DMS 273 (cell line): ENCODE measurements around the gene WDR5.
A peak's percentile ranks its signal among the peaks of the same experiment; 100 is the strongest.

ENCODE experiments used
- DNase-seq: peaks from one replicate; lab custom pipeline; 2025; ENCODE audit not compliant: unreplicated experiment; lab: John Stamatoyannopoulos, UW

The WDR5 gene

DNA sequence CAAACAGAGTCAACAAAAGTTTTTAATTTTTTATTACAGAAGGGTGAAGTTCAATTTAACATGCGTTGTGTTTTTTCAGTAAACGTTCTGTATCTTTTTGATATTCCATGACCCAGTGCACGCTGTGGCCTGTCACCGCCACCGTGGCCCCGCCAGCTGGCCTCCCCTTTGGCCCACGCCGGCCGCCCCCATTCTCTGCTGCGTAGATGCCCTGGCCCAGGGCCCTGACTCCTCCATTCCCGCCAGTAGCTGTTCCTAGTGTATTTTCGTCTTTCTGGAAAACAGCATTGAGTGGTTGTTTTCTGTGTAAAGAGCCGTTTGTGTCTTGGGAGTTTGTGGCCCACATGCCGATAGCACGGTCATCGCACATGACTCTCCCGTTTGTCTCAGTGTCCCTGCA is 22.4 kb downstream of the WDR5 start:
- no peak for DNase-seq

DNA sequence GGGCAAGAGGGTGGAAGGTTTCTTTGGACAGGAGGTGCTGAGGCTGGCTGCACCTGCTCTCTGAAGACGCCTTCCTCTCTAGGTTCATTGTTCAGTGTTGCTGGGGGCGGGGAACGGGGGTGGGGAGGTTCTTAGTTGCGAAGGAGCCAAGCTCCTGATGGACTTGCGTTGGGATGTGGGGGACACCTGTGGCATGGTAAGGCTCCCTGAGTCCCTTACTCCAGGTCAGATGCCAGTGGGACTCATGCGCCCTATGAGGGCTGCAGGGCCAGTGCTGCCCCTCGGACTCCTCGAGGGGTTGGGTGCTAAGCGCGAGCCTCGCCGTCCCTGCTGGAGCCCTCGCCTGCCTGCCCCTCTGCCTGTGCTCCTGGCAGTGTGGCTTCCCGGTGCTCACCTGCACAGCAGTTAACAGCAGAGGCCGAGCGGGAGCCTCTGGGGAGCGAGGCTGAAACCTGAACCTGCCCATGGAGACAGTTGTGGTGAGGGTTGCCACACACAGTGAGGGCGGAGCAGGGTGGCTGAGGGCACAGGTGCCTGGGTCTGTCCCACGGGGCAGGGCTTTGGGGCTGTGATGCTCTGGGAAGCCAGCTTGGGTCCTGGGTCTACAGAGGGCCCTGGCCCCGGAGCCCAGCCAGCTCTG is 23.0 kb downstream of the WDR5 start:
- DNase-seq, result no peak

DNA sequence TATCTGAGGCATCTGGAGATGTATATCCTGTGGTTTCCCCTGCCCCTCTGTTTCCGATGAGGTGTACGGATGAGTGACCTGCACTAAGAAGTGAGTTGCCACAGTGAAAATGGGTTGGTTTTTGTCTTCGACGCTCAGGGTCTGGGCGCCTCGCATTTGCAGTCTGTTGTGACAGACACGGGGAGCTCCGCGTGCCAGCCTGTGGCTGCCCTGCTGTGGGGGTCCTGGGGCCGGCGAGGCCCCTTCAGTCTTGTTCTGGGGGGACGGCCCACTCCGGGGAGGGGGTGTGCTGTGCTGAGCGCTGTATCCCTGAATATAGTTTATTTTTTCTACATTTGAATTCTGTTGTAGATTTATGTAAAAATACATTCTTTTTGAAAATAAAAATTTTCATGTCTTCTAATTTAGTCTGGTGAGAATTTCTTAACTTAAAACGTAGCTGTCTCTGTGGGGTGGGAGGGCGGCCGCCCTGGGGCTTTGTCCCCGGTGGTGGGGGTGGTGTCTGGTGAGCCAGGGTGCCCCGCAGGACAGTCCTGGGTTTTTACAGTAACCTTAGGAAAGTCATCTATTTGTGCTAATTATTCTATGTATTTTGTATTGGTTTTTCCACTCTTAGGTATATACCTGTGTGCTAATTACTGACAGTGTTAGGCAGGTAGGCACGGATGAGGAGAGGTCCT is 23.8 kb downstream of the WDR5 start:
- DNase-seq, result no peak

DNA sequence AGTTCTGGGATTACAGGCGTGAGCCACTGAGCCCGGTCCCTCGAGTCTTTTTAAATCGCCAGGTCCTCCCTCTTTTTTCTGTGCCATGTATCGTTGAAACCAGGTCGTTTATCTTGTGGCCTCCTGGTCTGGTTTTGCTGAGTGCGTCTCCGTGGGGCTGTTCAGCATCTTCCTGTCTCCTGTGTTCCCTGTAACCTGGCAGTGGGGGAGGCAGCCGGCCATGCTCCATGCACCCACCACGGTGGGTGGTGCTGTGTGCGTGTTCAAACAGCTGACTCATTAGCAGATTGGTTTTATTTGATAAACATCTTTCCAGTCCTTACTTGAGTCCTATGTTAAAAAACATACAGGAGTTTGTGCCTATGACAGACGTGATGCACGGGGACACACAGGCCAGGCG is 25.8 kb downstream of the WDR5 start:
- no peak for DNase-seq

DNA sequence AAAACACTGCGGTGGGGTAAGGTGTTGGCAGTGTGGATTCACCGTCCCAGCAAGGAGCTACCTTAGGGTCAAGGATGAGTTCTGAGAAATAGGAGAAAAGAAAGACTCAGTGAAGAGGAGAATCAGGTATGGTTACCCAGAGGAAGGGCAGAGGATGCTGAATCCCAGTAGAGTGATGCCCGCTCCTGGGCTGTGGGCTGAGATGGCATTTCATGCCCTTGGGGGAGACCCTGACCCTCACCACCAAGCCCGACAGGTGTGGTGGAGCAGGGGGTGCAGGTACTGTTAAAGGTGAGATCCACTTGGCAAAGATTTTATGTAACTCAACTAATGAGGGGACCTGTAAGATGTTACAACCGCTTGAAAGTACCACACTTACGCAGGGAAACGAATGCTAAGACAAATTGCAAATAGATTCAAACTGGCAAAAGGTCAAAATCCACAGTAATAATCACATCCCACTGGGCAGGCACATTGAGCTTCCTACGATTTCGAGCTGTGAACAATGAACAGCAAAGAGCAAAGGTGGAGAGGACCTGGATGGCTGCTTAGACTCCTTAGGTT is 26.4 kb downstream of the WDR5 start:
- DNase-seq, result no peak

DNA sequence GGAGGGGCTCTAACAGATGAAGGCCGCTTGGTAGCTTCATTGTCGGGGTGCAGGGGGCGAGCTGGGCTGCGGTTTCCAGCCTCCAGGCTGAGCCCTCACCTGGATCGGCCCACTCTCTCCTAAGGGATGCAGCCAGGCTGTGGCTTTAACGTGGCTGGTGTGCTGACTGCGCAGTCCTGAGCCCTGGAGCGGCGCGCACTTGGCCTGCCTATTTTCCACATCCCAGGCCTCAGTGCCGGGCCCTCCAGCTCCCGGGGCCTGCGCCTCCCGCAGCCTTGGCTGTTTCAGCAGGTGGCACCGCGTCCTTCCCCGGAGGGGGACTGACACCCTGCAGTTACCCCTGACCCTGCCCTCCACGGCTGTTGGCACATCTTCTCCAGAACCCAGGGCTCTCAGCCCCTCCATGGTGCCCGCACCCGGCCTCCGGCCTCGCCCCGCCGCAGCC is 27.1 kb downstream of the WDR5 start:
- no peak for DNase-seq

DNA sequence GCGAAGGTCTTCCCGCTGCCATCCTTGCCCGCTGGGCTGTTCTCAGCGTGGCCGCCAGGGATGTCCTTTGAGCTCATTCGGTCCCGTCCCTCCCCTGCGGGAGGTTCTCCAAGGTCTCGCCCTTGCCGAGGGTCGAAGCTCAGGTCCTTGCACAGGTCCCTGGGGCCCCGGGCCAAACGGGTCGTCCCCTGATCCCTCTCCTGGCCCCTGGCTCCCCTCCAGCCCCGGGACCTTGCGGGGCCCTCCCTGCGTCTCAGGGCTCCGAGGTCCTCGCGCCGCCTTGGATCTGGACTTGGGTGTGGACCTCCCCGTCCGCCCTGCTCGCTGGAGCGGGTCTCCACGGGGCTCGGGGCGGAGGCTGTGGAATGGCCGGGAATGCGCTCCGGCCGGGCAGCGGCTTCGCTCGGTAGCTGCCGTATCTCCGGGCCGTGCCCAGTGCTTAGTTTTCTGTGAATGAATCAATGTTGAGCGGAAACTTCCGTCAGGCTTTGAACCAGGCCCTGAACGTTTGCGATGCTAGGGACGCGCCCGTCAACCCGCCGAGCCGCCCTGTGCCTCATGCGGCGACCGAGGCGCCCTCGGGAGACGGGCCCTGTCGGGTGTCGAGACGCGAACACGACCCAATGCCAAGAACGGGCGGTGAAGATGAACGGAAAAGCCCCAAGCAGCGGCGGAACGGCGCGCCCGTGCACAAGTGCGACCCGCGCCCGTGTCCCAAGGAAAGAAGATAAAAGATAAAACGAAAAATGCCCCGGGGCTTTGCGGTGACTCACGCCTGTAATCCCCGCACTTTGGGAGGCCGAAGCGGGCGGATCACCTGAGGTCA is 27.7 kb downstream of the WDR5 start:
- peak; percentile 61 for DNase-seq

DNA sequence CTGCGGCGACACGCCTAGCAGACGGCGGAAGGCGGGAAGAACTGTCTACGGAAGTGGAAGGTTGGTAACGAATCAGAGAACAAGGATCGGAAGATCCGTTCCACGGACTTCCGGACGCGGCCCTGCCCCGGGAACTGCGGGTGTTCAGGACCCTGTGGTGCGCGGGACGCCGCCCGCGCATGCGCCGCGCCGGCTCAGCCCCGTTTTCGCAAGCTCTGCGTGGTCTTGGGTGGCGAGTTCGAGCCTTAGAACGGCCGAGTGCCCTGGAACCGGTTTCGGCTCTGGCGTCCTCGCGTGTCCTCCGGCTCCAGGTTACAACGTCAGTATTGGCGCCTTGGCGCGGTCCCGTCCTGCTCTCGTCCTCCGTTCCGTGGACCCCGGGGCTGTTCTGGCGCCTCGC is 29.0 kb downstream of the WDR5 start:
- no peak for DNase-seq

DNA sequence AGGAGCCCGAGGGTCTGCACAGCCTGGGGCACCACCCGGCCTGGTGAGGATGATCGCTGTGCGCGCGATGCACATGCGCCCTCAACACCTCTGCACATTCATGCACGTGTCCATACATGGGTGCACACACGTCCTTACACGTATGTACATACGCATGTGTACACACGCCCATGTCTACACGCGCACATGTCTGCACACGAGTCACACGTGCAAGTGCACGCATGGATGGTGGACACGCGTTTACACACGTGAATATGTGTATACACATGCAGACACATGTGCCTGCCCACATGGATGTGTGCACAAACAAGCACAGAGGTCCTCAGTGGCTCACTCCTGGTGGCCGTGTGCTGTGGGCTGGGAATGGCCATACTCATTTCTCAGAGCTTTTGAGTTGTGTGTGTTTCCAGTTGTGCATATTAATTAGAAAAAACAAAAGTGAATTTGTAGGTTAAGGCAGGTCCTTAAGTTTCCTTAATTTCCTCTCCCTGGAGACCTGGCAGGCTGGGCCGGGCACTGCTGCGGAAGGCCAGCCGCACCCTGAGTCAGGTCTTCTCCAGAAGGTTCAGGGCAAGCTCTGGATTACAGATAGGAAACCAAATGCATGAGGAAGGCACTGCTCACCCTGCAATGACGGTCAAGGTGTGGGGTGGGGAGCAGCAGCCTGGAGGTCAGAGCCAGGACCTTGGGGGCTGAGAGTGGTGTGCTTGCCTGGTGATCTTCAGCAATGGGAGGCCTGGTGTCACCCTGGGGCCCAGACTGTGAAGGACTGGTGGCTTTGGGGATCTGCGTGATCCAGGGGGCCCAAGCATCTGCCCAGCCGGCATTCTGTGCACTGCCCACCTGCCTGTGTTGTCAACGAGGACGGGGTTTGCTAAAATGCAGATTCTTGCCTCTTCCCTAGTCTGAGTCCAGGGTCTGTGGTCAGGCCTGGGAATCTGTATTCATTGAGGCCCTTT is 29.8 kb downstream of the WDR5 start:
- no peak for DNase-seq

DNA sequence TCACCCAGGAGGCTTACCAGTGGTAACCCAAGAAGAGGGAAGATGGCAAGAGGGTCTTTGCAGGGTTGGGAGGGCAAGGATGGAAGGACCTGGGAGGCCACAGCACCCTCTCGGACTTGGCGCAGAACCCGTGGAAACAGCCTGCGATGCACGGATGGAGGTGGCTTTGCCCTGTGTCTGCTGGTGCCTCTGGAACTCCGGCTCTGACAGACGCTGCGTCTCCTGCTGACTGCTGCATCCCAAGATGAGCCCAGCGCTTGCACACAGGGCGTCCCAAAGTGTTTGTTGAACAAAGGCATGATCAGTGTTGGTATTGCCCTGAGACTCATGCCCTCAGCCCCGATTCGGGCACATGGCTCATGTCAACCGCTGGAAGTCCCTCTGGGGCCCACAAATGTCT is 30.5 kb downstream of the WDR5 start:
- no peak for DNase-seq

DNA sequence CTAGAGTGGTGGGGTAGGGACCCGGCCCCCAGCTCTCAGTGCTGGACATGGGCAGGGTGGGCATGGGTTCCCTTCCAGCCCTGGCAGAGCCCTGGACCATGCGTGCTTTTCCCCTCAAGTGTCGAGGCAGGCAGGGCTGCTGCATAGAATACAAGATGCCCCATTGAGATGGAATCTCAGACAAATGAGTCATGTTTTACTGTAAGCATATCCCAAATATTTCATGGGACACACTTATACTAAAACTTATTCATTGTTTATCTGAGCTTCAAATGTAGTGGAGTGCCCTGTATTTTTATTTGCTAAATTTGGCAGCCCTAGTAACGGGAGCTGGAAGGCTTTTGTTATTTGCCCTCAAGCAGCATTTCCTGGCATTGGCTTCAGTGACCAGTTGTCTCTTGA is 31.6 kb downstream of the WDR5 start:
- DNase-seq, result no peak

DNA sequence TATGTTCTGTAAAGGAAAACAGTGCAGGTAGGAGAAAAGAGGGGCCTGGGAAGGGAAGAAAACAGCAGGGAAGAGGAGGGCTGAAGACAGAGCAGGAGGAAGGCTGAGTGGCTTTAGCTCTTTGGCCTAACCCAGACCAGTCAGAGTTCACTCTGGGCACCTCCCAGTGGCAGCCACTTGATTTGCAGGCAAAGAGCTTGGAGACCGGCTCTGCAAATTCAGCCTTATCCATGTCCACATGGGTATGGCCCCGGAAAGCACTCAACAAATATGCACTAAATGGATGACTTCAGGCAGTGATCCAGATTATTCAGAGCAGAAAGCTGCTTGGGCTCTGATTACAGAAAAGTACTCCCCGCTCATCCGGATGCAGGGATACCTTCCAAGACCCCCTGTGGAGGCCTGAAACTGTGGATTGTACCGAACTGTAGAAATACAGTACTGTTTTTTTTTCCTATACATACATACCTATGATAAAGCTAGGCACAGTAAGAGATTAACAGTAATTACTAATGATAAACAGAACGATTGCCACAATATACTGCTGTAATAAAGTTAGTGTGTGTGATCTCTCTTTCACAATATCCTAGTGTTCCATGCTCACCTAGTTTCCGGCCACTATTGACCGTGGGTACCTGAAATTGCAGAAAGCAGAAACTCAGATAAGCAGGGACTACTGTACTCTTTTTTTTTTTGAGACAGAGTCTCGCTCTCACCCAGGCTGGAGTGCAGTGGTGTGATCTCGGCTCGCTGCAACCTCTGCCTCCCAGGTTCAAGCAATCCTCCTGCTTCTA is 33.1 kb downstream of the WDR5 start:
- no peak for DNase-seq

DNA sequence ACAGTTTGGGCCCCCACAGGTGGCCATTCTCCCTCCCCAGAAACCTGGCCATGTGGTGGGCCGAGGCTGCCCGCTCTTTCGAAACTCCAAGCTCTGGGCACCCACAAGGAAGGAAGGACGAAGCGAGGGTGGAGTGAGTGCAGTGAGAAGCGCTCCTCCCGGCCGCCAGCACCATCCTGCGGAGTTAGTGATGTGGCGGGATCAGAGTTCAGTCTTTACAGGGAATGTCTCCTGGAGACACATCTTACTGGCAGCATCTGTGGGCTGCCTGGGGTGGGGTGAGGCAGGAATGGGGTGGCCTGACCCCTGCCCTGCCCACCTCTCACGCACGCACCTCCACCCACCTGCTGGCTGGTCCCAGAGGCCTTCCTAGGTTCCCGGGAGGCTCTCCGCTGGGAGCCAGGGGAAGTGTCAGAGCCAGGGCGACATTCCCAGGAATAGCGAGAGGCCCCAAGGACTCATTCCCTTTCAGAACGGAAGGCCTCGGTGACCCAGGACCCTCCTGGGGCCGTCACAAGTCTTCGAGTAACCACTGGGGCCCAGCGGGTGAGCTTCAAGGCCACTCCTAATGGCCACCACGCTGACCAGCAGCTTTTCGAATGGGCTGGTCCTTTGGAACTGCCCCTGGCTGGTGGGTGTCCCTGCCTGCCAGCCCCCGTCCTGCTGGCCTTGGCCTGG is 34.0 kb downstream of the WDR5 start:
- DNase-seq, result no peak

DNA sequence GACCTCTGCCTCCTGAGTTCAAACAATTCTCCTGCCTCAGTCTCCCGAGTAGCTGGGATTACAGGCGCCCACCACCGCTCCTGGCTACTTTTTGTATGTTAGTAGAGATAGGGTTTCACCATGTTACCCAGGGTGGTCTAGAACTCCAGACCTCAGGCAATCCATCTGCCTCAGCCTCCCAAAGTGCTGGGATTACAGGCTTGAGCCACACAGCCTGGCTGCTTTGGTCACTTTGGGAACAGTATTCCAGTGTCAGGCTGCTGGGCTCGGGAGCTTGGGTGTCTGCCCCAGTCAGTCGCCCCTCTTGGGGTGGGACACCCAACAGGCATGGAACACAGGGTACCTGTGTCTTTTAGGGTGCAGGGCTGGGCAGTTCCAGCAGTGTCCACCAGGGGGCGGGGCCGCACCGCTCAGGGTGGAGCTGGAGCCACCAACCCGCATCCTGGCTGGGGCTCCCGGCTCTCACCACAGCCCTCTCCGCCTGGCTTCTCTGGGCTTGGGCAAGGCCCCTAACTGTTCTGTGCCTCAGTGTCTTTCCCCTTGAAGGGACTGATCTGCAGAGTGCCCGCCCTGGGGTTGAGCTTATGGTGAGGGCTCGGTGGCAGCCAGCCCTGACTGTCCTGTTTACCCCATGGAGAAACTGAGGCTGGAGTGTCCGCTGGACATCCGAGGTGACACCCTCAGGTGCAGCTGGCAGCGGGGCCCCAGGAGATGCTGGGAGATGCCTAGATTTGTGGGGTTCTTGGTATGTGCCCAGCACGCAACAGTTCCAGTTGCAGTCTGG is 34.8 kb downstream of the WDR5 start:
- DNase-seq, result no peak

DNA sequence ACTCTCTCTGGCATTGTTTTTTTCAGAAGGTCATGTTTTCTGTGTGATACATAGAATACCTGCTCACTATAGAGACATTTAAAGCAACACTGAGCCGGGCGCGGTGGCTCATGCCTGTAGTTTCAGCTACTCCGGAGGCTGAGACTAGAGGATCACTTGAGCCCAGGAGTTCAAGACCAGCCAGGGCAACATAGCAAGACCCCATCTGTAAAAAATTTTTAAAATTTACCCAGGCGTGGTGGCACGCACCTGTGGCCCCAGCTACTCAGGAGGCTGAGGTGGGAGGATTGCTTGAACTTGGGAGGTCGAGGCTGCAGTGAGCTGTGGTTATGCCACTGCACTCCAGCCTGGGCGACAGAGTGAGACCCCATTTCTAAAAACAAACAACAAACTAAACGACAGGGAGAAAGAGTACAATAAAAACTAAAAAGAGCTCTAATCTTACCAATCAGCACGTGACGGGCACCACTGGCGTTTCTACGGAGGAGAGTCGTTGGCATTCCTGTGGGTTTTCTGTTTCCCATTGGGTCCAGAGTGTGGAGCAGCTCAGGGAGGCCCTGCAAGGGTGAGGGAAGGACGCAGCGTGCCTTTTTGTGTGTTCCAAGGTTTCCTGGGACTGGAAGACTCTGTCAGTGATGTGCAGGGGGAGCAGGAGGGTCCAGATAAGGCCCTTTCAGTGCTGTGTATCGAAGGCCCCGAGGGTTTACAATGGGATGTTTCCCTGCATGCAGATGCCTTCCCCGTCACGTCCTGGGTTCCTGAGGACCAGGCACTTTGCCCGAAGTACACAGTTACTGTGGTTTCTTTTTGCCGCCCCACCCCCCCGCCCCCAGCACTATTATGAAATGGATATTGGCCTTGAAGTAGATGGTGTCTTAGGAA is 35.7 kb downstream of the WDR5 start:
- no peak for DNase-seq

DNA sequence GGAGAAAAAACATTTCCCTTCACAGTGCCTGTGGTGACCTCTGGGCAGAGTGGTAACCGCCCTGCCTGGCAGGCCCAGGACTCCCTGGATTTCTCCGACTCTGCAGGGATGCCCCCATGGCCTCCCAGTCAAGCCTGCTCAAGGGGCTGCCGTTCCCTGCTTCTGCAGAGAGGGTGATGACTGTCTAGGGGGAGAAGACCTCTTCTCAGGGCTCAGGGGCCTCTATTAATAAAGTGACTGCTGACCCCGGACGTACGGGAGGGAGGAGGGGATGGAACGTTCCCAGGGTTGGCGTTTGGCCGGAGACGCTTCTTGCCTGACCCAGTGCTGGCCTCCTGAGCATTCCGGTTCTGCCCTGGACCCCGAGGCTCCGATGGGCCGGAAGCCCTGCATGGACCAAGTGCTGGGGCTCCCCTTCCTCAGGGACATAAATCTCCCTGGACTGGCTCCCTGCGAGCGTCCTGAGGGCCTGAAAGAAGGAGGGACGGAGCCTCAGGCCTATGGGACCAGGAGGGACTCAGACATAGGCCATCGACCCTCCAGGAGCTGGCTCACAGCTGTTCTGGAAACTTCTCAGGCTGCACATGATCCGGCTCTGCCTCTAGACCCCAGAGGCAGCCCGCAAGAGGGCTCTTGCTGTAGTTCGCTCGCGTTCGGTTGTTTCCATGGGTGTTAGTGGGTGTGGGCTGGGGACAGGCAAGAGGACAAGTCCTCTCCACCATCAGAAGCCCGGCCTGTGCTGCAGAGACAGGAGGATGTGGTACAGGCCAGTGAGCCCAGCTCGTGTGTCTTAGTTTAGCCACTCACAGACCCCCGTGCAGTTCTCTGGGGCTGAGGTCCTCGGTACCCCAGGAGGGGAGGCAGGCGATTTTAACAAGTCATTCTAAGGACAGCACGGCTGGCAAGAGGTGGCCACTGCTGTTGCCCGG is 36.6 kb downstream of the WDR5 start:
- no peak for DNase-seq
